Sciatic nerve (tissue), 2 donors: ENCODE results near the gene MRPS18B. TPM values are rescaled to one million over a fixed set of nuclear protein-coding genes. Genes with fewer than 3 reads are reported as not detected.
"Not testable (repeated sequence)": the region's sequence is repeated elsewhere in the genome, so short reads cannot be mapped to it uniquely, and the experiment has no call there.

Experiments used
- ATAC-seq: fragments of 200-7000 bp; cut with Tn5 transposase; one replicate; pipeline ENCODE4 v1.9.1; 2020; ENCODE audit warnings: mild to moderate bottlenecking, moderate library complexity
- DNase-seq: peaks from one replicate; pipeline ENCODE4 v3.0.0-alpha.2; 2020; ENCODE audit warnings: low spot score
- intact Hi-C: fragments of 100-400 bp; cut with DNase I; formaldehyde crosslinking; loops from one replicate; pipeline ENCODE4 v1.14.2; 2022
- microRNA-seq: library from miRNA; unstranded; fragments of <30 nt; microRNA quantifications from one replicate; pipeline ENCODE4 v1.2.0, GENCODE V29; 2020
- total RNA-seq: library from RNA; stranded (reverse); fragmentation: NEBNext Ultra II Directional; extraction: Animal tissue kit (Norgen Biotek cat#: 25700); gene quantifications from one replicate; pipeline ENCODE4 v1.2.1, GENCODE V29; 2021
- donor health status: DM: no; HTN: no; CAD: no.
- donor health status: DM: no; HTN: no; CAD: no.

The MRPS18B gene
- total RNA-seq, 1 donor from 2014 or later, result 33.7 TPM

DNA sequence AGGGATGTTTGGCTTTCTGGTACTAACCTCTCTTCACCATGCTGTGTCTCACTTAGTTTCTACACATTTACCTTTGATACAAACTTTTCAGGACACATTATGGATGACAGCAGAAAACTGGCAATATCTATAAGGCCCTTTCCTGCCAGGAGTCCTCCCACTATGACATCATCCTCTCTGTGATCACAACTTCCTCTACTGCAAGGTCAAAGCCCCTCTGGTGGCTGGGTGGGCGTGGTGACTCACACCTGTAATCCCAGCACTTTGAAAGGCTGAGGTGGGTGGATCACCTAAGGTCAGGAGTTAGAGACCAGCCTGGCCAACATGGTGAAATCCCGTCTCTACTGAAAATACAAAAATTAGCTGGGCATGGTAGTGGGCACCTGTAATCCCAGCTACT, 48.7 kb downstream of the MRPS18B start:
- ATAC-seq, DNase-seq, intact Hi-C loops: not testable (repeated sequence)

DNA sequence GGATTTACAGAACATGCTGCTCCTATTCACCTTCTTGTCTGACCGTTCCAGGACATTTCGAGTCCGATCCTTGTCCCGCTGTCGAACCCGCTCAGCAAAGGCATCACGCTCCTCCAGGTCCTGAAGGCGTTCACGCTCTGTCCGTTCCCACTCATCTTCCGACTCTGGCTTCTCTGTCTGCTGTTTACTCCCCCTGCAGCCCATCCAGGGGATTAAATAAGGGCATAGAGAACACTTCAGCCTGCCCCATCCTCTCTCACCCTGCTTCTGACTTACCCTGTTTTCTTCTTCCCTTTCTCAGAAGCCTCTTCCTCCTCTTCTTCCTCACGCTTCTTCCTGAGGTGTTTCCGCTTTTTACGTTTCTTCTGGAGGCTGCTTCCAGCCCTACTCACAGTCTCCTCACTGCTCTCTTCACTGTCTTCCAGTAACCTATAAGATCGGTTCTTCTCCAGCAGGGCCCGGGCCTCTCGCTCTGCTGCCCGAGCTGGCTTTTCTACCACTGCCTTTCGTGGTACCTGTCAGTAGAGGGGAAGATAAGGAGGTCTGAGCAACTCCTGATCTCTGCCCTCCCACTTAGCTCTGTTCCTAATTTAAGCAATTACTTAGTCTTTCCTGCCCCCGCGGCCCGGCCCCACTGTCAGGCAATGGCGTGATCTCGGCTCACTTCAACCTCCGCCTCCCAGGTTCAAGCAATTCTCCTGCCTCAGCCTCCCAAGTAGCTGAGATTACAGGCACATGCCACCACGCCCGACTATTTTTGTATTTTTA, 53.3 kb downstream of the MRPS18B start:
- intact Hi-C loops, result no loop called here
- DNase-seq, result no peak
- ATAC-seq, result no peak

DNA sequence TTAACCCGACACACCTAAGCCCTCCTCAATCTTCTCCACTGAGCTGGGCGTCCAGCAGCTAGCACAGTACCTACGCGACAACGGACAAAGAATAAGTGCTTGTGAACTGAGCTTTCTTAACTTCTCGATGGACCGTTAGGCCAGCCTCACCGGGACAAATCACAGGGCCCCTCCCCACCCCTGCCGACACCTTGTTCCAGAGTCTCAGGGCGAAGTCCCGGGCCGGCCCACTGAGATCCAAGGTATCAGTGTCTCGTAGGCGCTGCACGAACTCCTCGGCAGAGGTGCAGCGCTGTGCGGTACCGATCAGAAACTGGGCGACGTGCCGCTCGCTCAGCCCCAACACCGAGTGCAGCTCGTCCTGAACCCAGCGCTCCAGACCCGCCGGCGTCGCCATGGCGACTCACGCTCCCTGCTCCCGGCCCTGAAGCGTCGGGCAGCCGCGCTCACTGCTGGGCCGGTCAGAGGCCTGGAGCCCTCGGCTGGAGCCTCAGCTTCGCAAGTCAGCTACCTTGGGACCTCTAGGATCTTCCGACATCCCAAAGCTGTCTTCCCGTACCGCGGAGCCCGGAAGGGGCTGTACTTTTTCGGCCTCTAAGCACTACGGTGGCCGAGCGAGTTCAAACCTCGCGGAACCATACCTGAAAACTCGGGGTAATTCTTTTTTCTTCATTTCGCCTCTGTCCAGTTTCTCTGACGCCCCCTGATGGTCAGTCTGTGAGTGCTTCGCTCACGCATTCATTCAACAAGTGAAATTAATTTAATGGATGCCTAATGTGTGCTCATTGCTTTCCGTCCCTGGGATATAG, 55.0 kb downstream of the MRPS18B start, which contains the start of gene DHX16:
Gene DHX16 (minus strand): TSS at position 562 of the 809 bp plus-strand sequence. CDS start 165 bp downstream, at position 397.
- peak; percentile 93 for ATAC-seq
- intact Hi-C loops, result no loop called here
- DNase-seq, result peak; percentile 97

Small RNA genes lying within 50 kb of the gene (microRNA-seq; reads per million reads assigned to microRNA genes)
- gene MIR877, result 23.2 reads per million, percentile 35 among the genes with 10 or more reads in this experiment

Other genes starting within 250 kb of the MRPS18B start
- 546 TPM for gene HLA-E, start 128.3 kb upstream of the MRPS18B start, total RNA-seq
- gene GNL1, start 61.4 kb upstream of the MRPS18B start, total RNA-seq, result 63.3 TPM
- gene PRR3, start 60.5 kb upstream of the MRPS18B start, total RNA-seq, result 10.9 TPM
- gene ABCF1, start 46.4 kb upstream of the MRPS18B start, total RNA-seq, result 39.1 TPM
- gene PPP1R10, start 597 bp upstream of the MRPS18B start, total RNA-seq, result 76.9 TPM
- gene ATAT1, start 9.0 kb downstream of the MRPS18B start, total RNA-seq, result 14.8 TPM
- 17.0 TPM for gene C6orf136, start 29.3 kb downstream of the MRPS18B start, total RNA-seq
- 25.2 TPM for gene DHX16, start 55.2 kb downstream of the MRPS18B start, total RNA-seq
- gene PPP1R18, start 68.8 kb downstream of the MRPS18B start, total RNA-seq, result 93.0 TPM
- 11.0 TPM for gene NRM, start 73.1 kb downstream of the MRPS18B start, total RNA-seq
- 43.2 TPM for gene MDC1, start 99.4 kb downstream of the MRPS18B start, total RNA-seq
- gene TUBB, start 102.5 kb downstream of the MRPS18B start, total RNA-seq, result 292 TPM
- gene FLOT1, start 124.8 kb downstream of the MRPS18B start, total RNA-seq, result 172 TPM
- gene IER3, start 126.7 kb downstream of the MRPS18B start, total RNA-seq, result 40.7 TPM